IPS-18a (cell line): ENCODE results near the gene NRXN3.

Experiments used
- H3K27ac ChIP-seq: one replicate; pipeline ENCODE4 v1.5.1; 2013; ENCODE audit warnings: low read length
- H3K27me3 ChIP-seq: one replicate; pipeline ENCODE4 v1.6.1; 2013; ENCODE audit warnings: mild to moderate bottlenecking, low read length; ENCODE audit not compliant: control insufficient read depth, insufficient read depth
- H3K36me3 ChIP-seq: one replicate; pipeline ENCODE4 v1.6.1; 2013; ENCODE audit warnings: low read depth, low read length; ENCODE audit not compliant: control insufficient read depth
- H3K4me1 ChIP-seq: one replicate; pipeline ENCODE4 v1.6.1; 2013; ENCODE audit warnings: low read depth, low read length; ENCODE audit not compliant: control insufficient read depth
- H3K4me3 ChIP-seq: one replicate; pipeline ENCODE4 v1.5.1; 2013; ENCODE audit warnings: low read length
- H3K9ac ChIP-seq: one replicate; pipeline ENCODE4 v1.6.1; 2013; ENCODE audit warnings: mild to moderate bottlenecking, low read length, moderate library complexity
- H3K9me3 ChIP-seq: one replicate; pipeline ENCODE4 v1.6.1; 2013; ENCODE audit warnings: low read depth, low read length; ENCODE audit not compliant: control insufficient read depth

NRXN3 gene

DNA sequence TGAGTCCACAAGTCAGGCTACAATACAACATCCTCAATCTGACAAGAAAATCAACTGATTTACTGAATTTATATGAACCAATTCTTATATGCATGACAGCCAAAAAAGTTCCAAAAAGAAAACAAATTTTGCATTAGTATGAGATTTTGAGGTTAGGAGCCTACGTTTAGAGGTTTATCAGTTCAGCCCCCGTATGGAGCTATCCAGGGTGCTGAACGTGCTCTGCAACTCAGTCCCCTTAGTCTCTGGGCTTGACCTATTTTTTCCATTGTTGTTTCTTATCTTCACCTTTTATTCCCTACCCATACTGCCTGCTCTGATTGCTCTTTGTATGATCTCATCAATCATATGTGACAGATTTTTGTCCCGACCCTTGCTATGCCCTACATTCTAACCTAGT, 693.0 kb downstream of the NRXN3 start:
- Histone ChIP-seq H3K9ac (no peak overlapping the region), H3K4me1 (peaks cover 8% of the 10 kb centered on the region)

DNA sequence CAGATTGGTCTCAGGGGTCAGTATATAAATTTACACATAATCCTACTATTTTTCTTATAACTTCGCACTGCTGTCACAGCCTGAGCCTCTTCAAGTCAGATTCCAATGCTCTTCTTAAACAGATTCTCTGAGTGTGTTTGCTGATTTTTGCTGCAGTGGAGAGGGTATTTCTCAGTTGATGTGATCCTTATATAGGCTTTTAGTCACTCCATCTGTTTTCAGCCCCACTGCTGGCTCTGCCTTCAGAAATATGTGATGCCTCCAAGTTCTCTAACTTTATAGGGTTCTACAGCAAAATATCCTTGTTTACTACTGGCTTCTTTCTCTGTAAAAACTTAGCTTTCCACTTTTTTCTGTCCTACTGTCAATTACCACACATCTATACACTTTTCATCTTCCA, 702.7 kb downstream of the NRXN3 start:
- no peaks in the 10 kb centered on the region for H3K36me3 ChIP-seq
- H3K9me3 ChIP-seq: no peaks in the 10 kb centered on the region
- H3K4me1 ChIP-seq: peaks cover 17% of the 10 kb centered on the region
- H3K4me3 ChIP-seq: no peak overlapping the region
- H3K27me3 ChIP-seq: no peaks in the 10 kb centered on the region
- no peak overlapping the region for H3K9ac ChIP-seq
- no peak overlapping the region for H3K27ac ChIP-seq

More for the DNA sequence above, 693.0 kb downstream of the NRXN3 start:
- Histone ChIP-seq H3K27ac (no peak overlapping the region), H3K27me3 (no peaks in the 10 kb centered on the region), H3K4me3 (no peak overlapping the region), H3K36me3 (no peaks in the 10 kb centered on the region), H3K9me3 (no peaks in the 10 kb centered on the region)

DNA sequence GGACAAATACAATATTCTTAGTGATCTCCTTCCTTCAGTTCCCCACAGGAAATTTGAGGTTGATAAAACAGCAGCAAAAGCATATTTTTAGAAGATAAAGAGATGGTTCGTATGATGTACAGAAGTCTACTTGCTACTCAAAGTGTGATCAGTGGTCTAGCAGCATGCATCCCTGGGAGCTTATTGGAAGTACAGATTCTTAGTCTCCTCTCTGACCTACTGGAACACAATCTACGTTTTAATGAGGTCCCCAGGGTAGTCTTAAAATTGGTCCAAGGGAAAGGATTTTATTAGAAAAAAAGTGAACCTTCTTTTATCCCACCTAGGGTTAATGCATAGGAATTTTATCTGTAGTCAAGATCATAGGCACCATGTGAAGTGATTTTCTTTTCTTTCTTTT, 703.4 kb downstream of the NRXN3 start:
- Histone ChIP-seq H3K9ac (no peak overlapping the region), H3K9me3 (no peaks in the 10 kb centered on the region), H3K36me3 (no peaks in the 10 kb centered on the region), H3K4me3 (no peak overlapping the region), H3K27me3 (no peaks in the 10 kb centered on the region), H3K27ac (no peak overlapping the region), H3K4me1 (peaks cover 17% of the 10 kb centered on the region)

DNA sequence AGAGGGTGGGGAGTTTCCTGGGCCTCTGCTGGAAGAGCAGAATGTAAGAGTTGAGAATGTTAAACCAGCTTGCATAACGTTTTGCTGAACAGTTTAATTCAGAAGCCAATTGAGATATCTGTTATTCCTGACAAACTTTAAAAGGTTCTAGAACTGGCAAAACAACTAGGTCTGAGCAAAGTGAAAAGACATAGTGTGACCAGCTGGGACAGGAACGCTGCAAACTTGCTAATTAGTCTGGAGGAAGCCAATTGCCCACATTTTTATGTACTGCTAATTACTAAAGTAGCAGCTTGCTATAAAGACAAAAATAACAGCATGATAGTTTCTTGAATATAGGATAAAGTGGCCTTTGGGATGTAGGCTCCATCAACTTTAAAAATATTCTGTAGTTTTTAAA, 704.9 kb downstream of the NRXN3 start:
- H3K36me3 ChIP-seq: no peaks in the 10 kb centered on the region
- no peak overlapping the region for H3K27ac ChIP-seq

DNA sequence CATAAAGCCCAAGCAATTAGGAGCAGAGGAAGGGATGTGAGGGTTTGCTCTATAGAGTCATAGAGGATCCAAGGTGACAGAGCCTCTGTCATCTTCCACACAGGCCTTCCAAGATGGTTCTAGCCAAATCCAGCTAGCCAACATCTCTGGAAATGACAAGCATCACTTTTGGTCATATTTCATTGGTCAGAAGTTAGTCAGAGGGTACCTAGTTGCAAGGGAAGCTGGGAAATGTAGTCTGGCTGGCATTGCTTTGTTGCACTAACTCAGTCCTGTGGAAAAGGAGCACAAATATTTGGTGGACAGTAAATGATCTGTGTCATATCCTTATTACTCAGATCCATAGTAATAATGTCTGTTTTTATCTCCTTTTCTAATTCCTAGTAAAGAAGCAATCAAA, 715.7 kb downstream of the NRXN3 start:
- Histone ChIP-seq H3K4me1 (no peaks in the 10 kb centered on the region), H3K36me3 (no peaks in the 10 kb centered on the region), H3K27ac (no peak overlapping the region), H3K27me3 (no peaks in the 10 kb centered on the region), H3K9ac (no peak overlapping the region), H3K9me3 (peaks cover 5% of the 10 kb centered on the region), H3K4me3 (no peak overlapping the region)

More for the DNA sequence above, 704.9 kb downstream of the NRXN3 start:
- H3K27me3 ChIP-seq: no peaks in the 10 kb centered on the region
- no peak overlapping the region for H3K9ac ChIP-seq
- H3K9me3 ChIP-seq: no peaks in the 10 kb centered on the region
- H3K4me3 ChIP-seq: no peak overlapping the region
- H3K4me1 ChIP-seq: peaks cover 17% of the 10 kb centered on the region

DNA sequence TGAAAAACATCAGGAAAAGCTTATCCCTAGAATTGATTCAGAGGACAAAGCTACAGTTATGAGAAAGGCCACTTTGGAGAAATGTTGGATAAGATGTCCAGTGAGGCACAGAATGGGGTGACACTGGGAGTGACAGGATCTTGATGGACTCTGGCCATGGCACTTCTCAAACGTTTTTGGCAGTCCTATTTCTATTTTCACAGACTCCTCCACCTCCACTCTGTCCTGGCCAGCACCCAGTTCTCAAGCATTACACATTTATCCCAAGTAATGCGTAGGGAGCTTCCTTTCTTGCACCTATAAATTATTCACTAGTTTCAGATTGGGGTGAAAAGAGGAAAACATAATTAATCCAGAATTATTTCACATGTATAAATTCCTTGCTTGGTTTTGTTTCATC, 727.3 kb downstream of the NRXN3 start:
- no peak overlapping the region for H3K9ac ChIP-seq
- no peaks in the 10 kb centered on the region for H3K27me3 ChIP-seq
- peaks cover 23% of the 10 kb centered on the region for H3K4me1 ChIP-seq
- H3K36me3 ChIP-seq: no peaks in the 10 kb centered on the region
- H3K4me3 ChIP-seq: no peak overlapping the region
- H3K9me3 ChIP-seq: no peaks in the 10 kb centered on the region
- H3K27ac ChIP-seq: no peak overlapping the region

DNA sequence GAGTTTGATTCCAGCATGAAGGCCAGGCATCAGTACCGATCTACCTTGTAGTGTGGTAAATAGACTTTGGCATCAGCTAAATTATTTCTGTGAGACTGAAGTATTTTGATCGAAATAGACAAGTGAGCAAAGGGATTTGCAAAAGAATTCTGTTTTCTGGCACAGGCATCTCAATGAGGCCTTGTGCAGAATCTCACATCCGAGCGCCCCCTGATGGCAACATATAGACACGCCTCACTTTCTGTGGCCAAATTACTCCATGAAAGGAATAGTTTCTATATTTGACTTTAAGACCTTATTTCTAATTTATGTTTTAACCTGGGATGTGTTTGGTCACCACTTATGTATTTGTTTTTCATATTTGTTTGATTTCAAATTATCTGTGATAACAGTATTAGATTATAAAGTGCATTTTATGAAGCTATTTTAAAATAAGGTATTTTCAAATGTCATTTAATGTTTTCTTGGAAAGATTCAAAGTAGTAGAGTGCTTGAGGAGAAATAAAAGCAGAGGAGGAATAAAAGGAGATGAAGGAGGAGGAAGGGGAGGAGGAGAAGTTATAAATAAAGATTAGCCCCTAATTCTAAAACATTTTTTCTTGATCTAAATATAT, 731.9 kb downstream of the NRXN3 start:
- no peak overlapping the region for H3K9ac ChIP-seq
- no peaks in the 10 kb centered on the region for H3K27me3 ChIP-seq
- H3K4me3 ChIP-seq: no peak overlapping the region
- peaks cover 10% of the 10 kb centered on the region for H3K4me1 ChIP-seq
- H3K36me3 ChIP-seq: no peaks in the 10 kb centered on the region
- no peak overlapping the region for H3K27ac ChIP-seq
- no peaks in the 10 kb centered on the region for H3K9me3 ChIP-seq

DNA sequence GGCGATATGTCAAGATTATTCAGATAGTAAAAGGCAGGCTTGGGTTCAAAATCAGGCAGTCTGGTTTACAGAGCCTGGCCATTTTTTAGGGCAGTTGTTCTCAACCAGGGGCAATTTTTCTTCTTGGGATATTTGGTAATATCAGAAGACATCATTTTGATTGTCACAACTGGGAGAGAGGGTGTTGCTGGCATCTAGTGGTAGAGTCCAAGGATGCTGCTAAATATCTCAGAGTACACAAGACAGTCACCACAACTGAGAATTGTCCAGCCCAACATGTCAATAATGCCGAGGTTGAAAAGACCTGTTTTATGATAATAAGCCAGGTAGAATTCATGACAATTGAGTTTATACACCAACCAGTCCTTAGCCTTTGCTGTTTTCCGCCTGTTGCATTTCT, 733.9 kb downstream of the NRXN3 start:
- no peak overlapping the region for H3K9ac ChIP-seq
- H3K9me3 ChIP-seq: no peaks in the 10 kb centered on the region
- no peaks in the 10 kb centered on the region for H3K27me3 ChIP-seq
- peaks cover 5% of the 10 kb centered on the region for H3K4me1 ChIP-seq
- no peak overlapping the region for H3K27ac ChIP-seq
- no peaks in the 10 kb centered on the region for H3K36me3 ChIP-seq
- no peak overlapping the region for H3K4me3 ChIP-seq

DNA sequence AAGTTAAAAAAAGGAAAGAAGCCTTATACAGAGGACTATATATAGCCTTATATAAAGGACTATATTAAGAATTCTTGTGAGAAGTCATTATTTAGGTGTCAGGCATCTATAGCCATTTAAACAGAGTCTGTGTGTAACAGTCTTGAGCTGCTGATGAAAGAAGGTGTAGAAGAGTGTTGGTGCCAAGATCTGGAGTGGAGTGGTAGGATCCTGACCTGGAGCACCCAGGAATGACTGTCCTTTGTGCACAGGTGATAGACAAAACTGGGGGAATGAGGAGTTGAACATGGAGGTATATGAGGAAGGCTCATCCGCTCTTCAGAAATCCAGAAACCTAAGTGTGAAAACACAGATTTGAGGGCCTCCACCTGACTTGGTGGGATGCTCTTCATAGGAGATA, 747.3 kb downstream of the NRXN3 start:
- Histone ChIP-seq H3K27me3 (no peaks in the 10 kb centered on the region), H3K36me3 (no peaks in the 10 kb centered on the region), H3K4me1 (no peaks in the 10 kb centered on the region), H3K27ac (no peak overlapping the region), H3K9ac (no peak overlapping the region), H3K4me3 (no peak overlapping the region), H3K9me3 (no peaks in the 10 kb centered on the region)

DNA sequence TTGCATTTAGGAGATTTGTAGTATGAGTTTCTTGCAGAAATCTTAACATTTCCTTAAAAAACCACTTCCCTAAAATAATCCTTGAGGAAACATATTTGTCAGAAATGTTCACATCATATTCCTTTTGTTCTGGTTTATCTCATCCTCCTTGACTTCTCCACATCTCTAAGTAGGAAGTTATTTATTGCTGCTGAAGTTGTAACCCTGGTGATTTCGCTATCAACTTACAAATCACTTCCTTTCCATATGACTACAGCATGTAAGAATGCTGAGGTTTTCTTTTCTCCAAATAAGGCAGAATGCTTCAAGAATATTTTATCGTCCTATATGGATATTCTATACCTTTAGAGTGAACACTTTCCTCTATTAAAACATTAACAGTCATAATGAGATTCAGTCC, 751.7 kb downstream of the NRXN3 start:
- no peak overlapping the region for H3K9ac ChIP-seq
- no peaks in the 10 kb centered on the region for H3K36me3 ChIP-seq
- H3K4me3 ChIP-seq: no peak overlapping the region
- H3K27me3 ChIP-seq: no peaks in the 10 kb centered on the region
- H3K4me1 ChIP-seq: no peaks in the 10 kb centered on the region
- no peak overlapping the region for H3K27ac ChIP-seq
- H3K9me3 ChIP-seq: no peaks in the 10 kb centered on the region

DNA sequence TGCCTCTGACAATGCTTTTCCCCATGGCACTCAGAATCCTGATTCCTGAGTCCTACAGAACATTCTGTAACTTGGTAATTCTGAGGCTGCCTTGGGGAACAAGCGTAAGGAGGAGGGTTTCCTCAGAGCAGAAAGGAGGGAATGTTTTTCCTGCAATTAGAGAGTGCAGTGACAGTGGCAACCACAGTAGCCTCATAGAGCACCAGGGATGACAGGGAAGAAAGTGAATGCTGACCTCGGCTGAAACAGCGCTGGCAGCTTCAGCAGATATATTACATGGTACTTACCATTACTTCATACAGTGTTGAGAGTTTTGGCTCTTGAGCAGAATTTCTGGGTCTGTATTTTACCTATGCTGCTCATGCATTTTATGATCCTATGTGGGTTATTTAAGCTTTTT, 757.1 kb downstream of the NRXN3 start:
- H3K9me3 ChIP-seq: no peaks in the 10 kb centered on the region
- no peaks in the 10 kb centered on the region for H3K27me3 ChIP-seq
- H3K9ac ChIP-seq: no peak overlapping the region
- no peak overlapping the region for H3K4me3 ChIP-seq
- no peak overlapping the region for H3K27ac ChIP-seq
- H3K4me1 ChIP-seq: no peaks in the 10 kb centered on the region
- no peaks in the 10 kb centered on the region for H3K36me3 ChIP-seq

DNA sequence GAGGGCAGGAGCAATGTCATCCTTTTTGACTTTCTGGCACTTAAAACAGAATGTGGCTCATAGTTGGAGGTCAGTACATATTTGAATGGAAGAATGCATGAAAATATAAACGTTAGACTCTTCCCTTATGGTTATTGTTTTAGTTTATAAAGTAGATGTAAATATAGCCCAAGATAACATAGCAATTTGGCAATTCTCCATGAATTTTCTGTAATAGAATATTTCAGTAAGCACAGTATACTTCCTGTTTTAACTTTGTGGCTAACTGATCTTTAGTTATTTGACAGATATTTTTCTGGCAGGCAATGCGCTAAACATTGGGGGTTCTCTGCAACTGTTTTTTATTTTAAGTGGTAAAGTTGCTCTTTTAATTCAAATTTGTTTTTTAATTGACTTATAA, 763.0 kb downstream of the NRXN3 start:
- Histone ChIP-seq H3K27ac (no peak overlapping the region), H3K36me3 (no peaks in the 10 kb centered on the region), H3K9ac (no peak overlapping the region), H3K4me3 (no peak overlapping the region), H3K27me3 (no peaks in the 10 kb centered on the region), H3K4me1 (peaks cover 3% of the 10 kb centered on the region), H3K9me3 (no peaks in the 10 kb centered on the region)
